ENCODE measurements around the gene SIVA1.

- TF ChIP-seq SP2 (IDR thresholded peaks at IDR 0.05; ENCODE audit: low read length): no peak
- TF ChIP-seq FOSL1 (IDR thresholded peaks at IDR 0.05; ENCODE audit: insufficient read depth, low read depth, low read length): no peak
- no peak for TF ChIP-seq SRF (IDR thresholded peaks at IDR 0.05; ENCODE audit: low read depth, low read length)
Observed at GRCh38 chr14:104712881-104713734, 39.8 kb upstream of the SIVA1 start.
